Measurements from ENCODE around the gene SRP14. TPM values are rescaled to one million over a fixed set of nuclear protein-coding genes. Genes with fewer than 3 reads are reported as not detected.

The SRP14 gene
- total RNA-seq, 1 experiment from 2014 or later = 200 TPM

DNA sequence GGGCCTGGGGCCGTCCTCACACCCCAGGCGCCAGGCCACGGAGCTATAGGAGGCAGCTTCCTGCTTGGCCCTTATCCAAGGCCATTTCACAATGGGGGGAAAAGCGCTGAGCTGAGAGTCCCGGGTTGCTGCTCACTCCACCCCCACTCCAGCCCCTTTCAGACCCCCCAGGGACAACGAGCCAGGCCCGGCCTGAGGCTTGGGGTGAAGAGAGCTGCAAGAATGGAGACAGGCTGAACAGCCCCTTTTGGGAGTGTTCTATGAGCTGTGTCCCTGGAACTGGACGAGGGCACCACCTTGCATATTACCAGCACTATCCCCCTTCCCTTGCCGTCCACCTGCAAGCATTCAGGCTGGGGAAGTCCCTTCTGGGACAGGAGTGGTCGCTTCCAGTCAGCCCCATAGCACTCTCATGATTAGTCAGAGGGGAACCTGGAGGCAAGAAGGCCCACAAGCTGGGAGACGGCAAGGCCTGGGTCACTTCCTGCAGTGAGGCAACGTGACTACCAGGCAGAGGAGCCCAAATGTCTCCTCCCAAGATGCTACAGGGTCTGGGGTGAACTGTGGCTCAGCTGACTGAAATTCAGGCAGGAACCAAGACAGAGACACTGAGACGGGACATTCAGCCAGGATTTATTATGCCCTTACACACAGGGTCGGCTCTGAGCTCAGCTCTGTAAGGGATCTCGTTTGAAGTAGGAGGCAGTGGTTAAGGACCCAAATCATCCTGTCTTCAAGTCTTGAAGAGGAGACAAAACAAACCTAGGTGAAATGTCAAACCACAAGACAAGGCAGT lies 8.6 kb upstream of the SRP14 start:
- Histone ChIP-seq H4K91ac (ENCODE audit: insufficient read length, low read depth, low read length) (no peak overlapping the region), H4K5ac (ENCODE audit: insufficient read length, low read depth, low read length) (no peak overlapping the region), H2BK20ac (ENCODE audit: low read depth, low read length, poor library complexity, severe bottlenecking) (no peak overlapping the region), H3K23me2 (ENCODE audit: insufficient read length, low read depth, low read length, poor library complexity, severe bottlenecking) (peaks cover 3% of the 10 kb centered on the region), H2BK5ac (ENCODE audit: insufficient read length, low read length) (no peak overlapping the region), H3K79me2 (ENCODE audit: insufficient read depth, low read length) (no peaks in the 10 kb centered on the region), H3K9ac (ENCODE audit: extremely low read depth, insufficient read length, low read length) (no peak overlapping the region), H3K4me1 (ENCODE audit: insufficient read depth, low read length) (peaks cover 7% of the 10 kb centered on the region; the same call in 1 of the 2 replicates), H2AK5ac (ENCODE audit: insufficient read length, low read length) (no peak overlapping the region), H4K8ac (replicated peaks; ENCODE audit: insufficient read length, low read depth, low read length) (no peak overlapping the region), H3K18ac (ENCODE audit: insufficient read length, low read depth, low read length) (no peak overlapping the region), H2BK15ac (ENCODE audit: low read depth, low read length) (no peak overlapping the region), H3K27ac (ENCODE audit: insufficient read length, low read depth, low read length) (no peak overlapping the region), H3K4ac (ENCODE audit: low read depth, low read length) (no peak overlapping the region), H3K79me1 (ENCODE audit: insufficient read depth, low read depth, low read length, poor library complexity, severe bottlenecking) (no peaks in the 10 kb centered on the region), H3K56ac (ENCODE audit: insufficient read length, low read depth, low read length) (no peak overlapping the region), H3K23ac (ENCODE audit: insufficient read length, low read depth, low read length) (no peak overlapping the region), H2BK120ac (ENCODE audit: low read depth, low read length, poor library complexity, severe bottlenecking) (no peak overlapping the region), H3T11ph (ENCODE audit: low read length) (no peak overlapping the region), H2BK12ac (ENCODE audit: insufficient read length, low read depth, low read length) (no peak overlapping the region), H2AFZ (ENCODE audit: low read length) (no peak overlapping the region), H4K20me1 (ENCODE audit: control insufficient read depth, insufficient read depth, insufficient read length) (no peaks in the 10 kb centered on the region), H3K9me3 (ENCODE audit: control insufficient read depth, low read depth, low read length) (no peaks in the 10 kb centered on the region), H3K14ac (ENCODE audit: insufficient read depth, low read length) (no peak overlapping the region), H3K4me2 (ENCODE audit: insufficient read depth, insufficient read length, low read length) (no peak overlapping the region), H3K27me3 (ENCODE audit: insufficient read depth, low read length) (no peaks in the 10 kb centered on the region)
- Mint-ChIP-seq H3K27me3 (ENCODE audit: low read depth) (peaks cover 2% of the 10 kb centered on the region; the same call in 1 of the 2 replicates), H3K36me3 (ENCODE audit: insufficient read depth in 1 of 3, low read depth in 3 of 3) (no peaks in the 10 kb centered on the region; a peak in 2 of 7 replicates), H3K9me3 (no peaks in the 10 kb centered on the region; a peak in 1 of 5 replicates), H3K4me3 (no peak overlapping the region), H3K27ac (peak overlapping the region in 1 of 3 experiments; percentile 17; a peak in 2 of 7 replicates), H3K4me1 (peaks cover 48 to 50% of the 10 kb centered on the region in 2 experiments)
- TF ChIP-seq CTCF (conservative IDR thresholded peaks at IDR 0.05) = no peak
- no CpG with 5 or more reads among the region's 15 CpGs for WGBS (ENCODE audit: extremely low coverage, insufficient read length, low lambda C conversion rate)
- DNase-seq = no peak
